Superior temporal gyrus (tissue), 1 donor: Measurements from ENCODE around the gene ADH5.
A peak's percentile ranks its signal among the peaks of the same experiment; 100 is the strongest.
"Not testable (repeated sequence)": the region's sequence is repeated elsewhere in the genome, so short reads cannot be mapped to it uniquely, and the experiment has no call there.

Experiments
- DNase-seq: peaks from one replicate; pipeline ENCODE4 v3.0.0-alpha.2; 2016; ENCODE audit errors: extremely low spot score

Gene ADH5

GRCh38 chr4:99088481-99089365 lies at the start of gene ADH5:
Gene ADH5 (minus strand): TSS chr4:99088788. CDS start chr4:99088700, 88 bp downstream.
- DNase-seq, result peak; percentile 76

GRCh38 chr4:99136329-99136728 lies 47.7 kb upstream of the ADH5 start:
- DNase-seq, result no peak

- DNase-seq, result no peak
Measured at GRCh38 chr4:99135541-99136162, 47.1 kb upstream of the ADH5 start.

GRCh38 chr4:99134586-99134985 lies 46.0 kb upstream of the ADH5 start:
- DNase-seq, result no peak

GRCh38 chr4:99131378-99131777 lies 42.8 kb upstream of the ADH5 start:
- DNase-seq, result no peak

- no peak for DNase-seq
Measured at GRCh38 chr4:99126376-99126775, 37.8 kb upstream of the ADH5 start.

DNA sequence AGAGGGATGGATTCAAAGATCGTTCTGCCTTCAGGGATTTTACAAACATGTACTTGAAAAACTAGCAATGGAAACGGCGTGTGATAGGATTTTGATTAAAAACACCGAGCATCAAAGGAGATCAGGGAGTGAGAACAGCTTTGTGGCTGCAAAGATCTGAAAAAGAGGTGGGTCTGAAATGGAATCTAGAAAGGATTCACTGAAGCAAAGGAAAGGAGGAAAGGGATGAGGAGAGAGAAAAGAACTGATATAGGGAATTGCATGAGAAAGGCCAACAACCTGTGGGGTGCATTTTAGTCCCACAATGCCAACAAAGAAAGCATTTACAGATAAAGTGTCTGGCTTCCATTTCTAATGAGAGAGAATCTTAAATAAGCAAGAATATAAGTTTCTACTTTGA lies 32.4 kb upstream of the ADH5 start:
- DNase-seq, result no peak

DNA sequence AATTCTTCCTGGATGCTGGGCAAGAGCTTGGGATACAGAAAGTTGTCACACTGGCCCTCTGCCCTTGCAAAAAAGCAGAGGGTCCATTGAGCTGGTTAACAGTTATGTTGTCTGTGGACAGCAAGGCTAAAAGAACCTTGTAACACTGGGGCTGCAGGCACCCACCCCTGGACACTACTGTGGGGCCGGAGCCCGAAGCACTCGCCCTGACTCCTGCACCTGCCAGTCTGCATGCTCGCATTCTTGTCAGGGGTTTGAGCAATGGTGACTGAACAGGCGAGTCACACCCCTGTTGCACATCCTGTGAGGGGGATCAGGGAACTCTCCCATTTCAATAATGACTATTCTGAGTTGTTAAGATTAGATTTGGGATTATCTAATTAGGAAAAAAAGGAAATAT lies 31.9 kb upstream of the ADH5 start:
- DNase-seq, result no peak

GRCh38 chr4:99117876-99118693 lies 29.5 kb upstream of the ADH5 start:
- DNase-seq, result peak; percentile 74

DNA sequence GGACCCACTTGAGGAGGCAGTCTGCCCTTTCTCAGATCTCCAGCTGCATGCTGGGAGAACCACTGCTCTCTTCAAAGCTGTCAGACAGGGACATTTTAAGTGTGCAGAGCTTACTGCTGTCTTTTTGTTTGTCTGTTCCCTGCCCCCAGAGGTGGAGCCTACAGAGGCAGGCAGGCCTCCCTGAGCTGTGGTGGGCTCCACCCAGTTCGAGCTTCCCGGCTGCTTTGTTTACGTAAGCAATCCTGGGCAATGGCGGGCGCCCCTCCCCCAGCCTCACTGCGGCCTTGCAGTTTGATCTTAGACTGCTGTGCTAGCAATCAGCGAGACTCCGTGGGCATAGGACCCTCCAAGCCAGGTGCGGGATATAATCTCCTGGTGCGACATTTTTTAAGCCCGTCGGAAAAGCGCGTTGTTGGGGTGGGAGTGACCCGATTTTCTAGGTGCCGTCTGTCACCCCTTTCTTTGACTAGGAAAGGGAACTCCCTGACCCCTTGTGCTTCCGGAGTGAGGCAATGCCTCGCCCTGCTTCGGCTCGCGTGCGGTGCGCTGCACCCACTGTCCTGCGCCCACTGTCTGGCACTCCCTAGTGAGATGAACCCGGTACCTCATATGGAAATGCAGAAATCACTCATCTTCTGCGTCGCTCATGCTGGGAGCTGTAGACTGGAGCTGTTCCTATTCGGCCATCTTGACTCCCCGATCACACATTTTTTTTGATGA lies 28.7 kb upstream of the ADH5 start:
- DNase-seq, result not testable (repeated sequence)

DNA sequence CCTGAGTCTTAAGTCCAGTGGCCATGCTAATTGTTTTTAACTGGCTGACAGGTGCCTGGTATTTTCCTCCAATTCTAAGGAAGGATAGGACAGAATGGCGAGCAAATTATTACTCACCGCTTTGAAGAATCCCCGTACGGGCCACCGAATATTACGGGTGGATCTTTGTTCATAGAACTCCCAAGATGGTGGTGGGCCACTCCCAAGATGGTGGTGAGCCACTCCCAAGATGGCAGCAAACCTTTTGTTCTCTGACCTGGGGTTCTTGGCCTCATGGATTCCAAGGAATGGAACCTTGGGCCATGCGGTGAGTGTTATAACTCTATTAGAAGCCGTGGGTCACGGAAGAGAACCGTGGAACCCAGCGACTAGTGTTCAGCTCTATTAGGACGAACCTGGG lies 20.7 kb upstream of the ADH5 start:
- not testable (repeated sequence) for DNase-seq

GRCh38 chr4:99104153-99104552 lies 15.6 kb upstream of the ADH5 start:
- DNase-seq, result no peak

- DNase-seq, result no peak
Measured at GRCh38 chr4:99103166-99103565, 14.6 kb upstream of the ADH5 start.

GRCh38 chr4:99102634-99103033 lies 14.0 kb upstream of the ADH5 start:
- DNase-seq, result no peak

DNA sequence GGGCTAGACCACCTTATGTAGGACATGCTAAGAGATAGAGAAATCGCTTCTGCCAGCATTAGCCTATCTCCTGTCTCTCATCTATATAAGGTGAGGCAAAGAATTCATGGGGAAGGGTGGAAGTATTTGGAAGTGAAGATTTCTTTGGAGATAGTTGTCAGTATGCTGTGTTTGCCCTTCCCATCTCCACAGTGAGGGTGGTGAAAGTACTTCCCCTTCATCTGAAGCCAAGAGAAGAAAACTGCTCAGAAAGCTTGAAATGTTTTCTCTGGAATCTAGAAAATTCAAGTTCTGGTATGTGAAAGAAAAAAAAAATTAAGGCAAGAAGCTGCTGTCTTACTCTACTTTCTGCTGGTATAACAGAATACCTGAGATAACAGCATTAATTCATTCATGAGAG lies 12.3 kb upstream of the ADH5 start:
- DNase-seq, result no peak

DNA sequence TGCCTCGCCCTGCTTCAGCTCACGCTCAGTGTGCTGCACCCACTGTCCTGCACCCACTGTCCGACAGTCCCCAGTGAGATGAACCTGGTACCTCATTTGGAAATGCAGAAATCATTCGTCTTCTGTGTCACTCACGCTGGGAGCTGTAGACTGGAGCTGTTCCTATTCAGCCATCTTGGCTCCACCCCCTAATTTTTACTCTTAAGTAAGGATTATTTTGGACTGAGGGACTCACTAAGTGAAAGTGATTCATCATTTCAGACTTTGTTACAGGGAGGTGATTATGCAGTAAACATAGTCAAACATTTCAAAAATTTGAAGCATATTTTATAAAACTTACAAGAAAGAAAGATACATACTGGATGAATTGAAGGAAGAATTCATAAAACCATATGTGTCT lies 11.2 kb upstream of the ADH5 start:
- not testable (repeated sequence) for DNase-seq

GRCh38 chr4:99099311-99099710 lies 10.7 kb upstream of the ADH5 start:
- no peak for DNase-seq

- DNase-seq, result not testable (repeated sequence)
Measured at GRCh38 chr4:99091841-99092240, 3.3 kb upstream of the ADH5 start.

DNA sequence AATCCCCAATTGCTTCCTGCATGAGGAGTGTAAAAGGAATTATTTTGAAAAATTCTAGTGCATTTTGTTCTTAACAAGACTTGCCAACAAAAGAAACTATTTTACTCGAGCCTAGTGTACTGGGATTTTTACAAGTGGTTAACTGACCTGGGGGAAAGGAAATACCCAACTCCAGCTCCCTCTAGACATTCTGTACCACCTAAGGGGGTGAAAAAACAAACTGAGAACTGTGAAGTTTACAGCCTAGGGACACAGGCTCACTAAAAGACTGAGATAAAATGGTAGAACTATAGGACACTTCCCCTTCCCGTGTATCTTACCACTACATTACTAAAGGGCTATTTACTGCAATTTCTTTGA lies 2.6 kb upstream of the ADH5 start:
- DNase-seq, result no peak

DNA sequence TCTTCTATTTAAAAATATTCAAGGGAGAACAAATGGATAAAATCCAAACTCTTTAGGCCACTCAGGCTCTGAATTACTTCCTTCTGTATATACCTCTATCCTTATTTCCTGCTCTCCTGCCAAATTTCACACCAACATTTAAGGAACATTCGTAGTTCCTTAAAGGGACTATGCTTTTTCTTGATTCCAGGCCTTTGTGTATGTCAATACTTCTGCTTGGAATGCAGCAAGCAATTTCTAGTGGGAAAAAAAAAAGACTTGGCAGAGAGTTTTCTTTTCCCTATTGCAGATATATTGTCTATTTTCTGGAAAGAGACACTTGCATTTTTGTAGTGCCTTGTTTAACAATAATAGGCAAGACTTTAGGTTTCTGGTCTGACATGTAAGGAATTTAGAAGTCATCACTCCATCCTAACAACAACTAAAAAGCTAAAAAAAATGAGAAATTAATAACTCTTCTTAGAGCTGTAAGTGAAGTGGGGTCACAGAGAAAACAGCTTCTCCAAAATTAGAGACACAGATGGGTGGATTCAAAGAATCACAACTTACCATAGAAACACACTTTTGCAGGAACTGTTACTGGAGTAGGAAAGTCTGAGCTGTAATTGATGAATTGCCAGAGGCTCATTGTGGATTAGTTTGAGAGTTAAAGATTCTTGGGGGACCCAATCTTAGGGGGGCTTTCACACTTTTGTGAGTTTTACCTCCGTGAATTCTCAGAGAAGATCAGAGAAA lies 2.1 kb upstream of the ADH5 start:
- DNase-seq, result peak; percentile 32

DNA sequence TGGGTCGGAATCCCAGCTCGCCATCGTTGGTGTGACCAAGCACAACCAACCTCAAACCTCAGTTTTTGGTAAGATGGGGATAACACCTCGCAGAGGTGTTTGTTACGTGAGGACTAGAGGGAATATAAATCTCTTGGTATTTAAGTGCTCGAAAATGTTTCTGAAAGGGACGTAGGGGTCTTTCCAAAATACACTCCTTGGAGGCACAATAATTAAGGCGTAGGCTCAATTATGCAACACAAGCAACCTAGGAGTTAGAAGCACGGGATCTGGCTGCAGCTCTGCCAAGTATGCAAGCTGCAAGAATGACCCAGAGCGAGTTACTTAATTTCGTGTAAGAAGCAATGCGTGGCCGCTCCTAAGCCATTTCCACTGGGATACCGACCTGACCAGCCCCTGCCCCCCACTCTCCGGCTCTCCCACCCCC lies 552 bp downstream of the ADH5 start:
- DNase-seq, result peak; percentile 76
